ENCODE measurements around the gene DCP1A. TPM values are rescaled to one million over a fixed set of nuclear protein-coding genes. Genes with fewer than 3 reads are reported as not detected.
"Not testable (repeated sequence)": the region's sequence is repeated elsewhere in the genome, so short reads cannot be mapped to it uniquely, and the experiment has no call there.

DCP1A gene
- total RNA-seq, 1 donor from 2014 or later = 33.8 TPM

DNA sequence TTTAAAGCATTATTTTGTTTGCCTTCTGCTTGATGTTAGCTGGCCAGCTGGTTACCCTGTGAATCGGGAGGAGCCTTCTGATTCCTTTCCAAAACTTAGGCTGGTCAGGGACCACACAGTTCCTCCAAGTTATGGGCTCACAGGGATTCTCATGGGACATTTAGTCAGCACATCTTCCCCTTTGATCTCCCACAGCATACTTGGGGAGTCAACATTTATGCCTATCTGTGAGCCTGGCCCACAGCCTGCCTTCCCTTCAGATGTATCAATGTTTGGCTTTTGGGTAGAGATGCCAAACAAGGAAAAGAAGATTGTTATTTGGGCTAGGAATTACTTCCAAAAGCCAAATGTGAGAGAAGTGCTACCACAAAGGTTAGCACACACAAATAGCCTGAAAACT is 32.6 kb upstream of the DCP1A start:
- Mint-ChIP-seq H3K27ac (ENCODE audit: unreplicated experiment) (no peak overlapping the region), H3K4me1 (ENCODE audit: unreplicated experiment) (no peaks in the 10 kb centered on the region), H3K4me3 (ENCODE audit: unreplicated experiment) (no peak overlapping the region), H3K36me3 (ENCODE audit: low read depth, unreplicated experiment) (no peaks in the 10 kb centered on the region), H3K9me3 (ENCODE audit: unreplicated experiment) (no peaks in the 10 kb centered on the region), H3K27me3 (ENCODE audit: unreplicated experiment) (peaks cover 2% of the 10 kb centered on the region)
- TF ChIP-seq, protein P1, sequence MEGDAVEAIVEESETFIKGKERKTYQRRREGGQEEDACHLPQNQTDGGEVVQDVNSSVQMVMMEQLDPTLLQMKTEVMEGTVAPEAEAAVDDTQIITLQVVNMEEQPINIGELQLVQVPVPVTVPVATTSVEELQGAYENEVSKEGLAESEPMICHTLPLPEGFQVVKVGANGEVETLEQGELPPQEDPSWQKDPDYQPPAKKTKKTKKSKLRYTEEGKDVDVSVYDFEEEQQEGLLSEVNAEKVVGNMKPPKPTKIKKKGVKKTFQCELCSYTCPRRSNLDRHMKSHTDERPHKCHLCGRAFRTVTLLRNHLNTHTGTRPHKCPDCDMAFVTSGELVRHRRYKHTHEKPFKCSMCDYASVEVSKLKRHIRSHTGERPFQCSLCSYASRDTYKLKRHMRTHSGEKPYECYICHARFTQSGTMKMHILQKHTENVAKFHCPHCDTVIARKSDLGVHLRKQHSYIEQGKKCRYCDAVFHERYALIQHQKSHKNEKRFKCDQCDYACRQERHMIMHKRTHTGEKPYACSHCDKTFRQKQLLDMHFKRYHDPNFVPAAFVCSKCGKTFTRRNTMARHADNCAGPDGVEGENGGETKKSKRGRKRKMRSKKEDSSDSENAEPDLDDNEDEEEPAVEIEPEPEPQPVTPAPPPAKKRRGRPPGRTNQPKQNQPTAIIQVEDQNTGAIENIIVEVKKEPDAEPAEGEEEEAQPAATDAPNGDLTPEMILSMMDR (IDR thresholded peaks at IDR 0.05; ENCODE audit: unreplicated experiment) = no peak
- no peak for DNase-seq (ENCODE audit: low spot score)

DNA sequence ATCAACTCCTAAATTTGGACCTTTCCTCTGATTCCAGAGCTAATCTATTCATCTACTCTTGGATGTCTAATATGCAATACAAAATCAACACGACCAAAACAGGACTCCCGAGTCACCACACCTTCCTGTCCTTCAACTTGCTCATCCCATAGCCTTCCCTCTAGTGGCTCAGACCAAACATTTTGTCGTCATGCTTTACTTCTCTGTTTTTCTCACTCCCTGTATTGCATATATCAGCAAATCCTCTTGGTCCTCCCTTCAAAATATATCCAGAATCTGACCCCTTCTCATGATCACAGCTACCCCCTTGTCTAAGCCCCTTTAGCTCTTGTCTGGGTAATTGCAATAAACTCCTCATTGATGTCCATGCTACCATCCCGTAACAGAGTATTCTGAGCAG is 30.5 kb upstream of the DCP1A start:
- H3K4me3 Mint-ChIP-seq (ENCODE audit: unreplicated experiment) = no peak overlapping the region
- TF ChIP-seq, protein P1 (IDR thresholded peaks at IDR 0.05; ENCODE audit: unreplicated experiment) = no peak
- peaks cover 2% of the 10 kb centered on the region for H3K27me3 Mint-ChIP-seq (ENCODE audit: unreplicated experiment)
- H3K9me3 Mint-ChIP-seq (ENCODE audit: unreplicated experiment) = no peaks in the 10 kb centered on the region
- no peak overlapping the region for H3K27ac Mint-ChIP-seq (ENCODE audit: unreplicated experiment)
- peaks cover 2% of the 10 kb centered on the region for H3K4me1 Mint-ChIP-seq (ENCODE audit: unreplicated experiment)
- DNase-seq (ENCODE audit: low spot score) = no peak
- no peaks in the 10 kb centered on the region for H3K36me3 Mint-ChIP-seq (ENCODE audit: low read depth, unreplicated experiment)

DNA sequence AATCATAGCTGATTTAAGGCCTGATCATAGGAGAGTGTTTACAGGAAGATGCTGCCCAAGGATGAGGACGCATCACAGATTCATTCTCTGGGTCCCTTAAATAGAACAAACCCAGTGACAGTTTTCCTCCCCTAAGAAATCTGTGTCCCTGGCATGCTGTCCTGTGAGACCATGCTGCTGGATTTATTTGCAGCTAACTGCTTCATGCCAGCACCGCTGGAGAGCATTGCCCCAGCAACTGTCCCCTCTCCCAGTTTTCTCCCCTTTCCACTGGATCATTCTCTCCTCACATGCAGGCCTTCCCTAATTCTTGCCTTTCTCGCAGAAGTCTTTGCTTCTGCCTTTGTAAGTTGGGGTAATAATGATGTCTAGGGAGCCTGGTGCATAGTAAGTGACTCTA is 29.3 kb upstream of the DCP1A start:
- Mint-ChIP-seq H3K4me1 (ENCODE audit: unreplicated experiment) (peaks cover 2% of the 10 kb centered on the region), H3K36me3 (ENCODE audit: low read depth, unreplicated experiment) (no peaks in the 10 kb centered on the region), H3K27ac (ENCODE audit: unreplicated experiment) (no peak overlapping the region), H3K4me3 (ENCODE audit: unreplicated experiment) (no peak overlapping the region), H3K9me3 (ENCODE audit: unreplicated experiment) (no peaks in the 10 kb centered on the region), H3K27me3 (ENCODE audit: unreplicated experiment) (peaks cover 2% of the 10 kb centered on the region)
- DNase-seq (ENCODE audit: low spot score) = no peak
- TF ChIP-seq, protein P1 (IDR thresholded peaks at IDR 0.05; ENCODE audit: unreplicated experiment) = no peak

DNA sequence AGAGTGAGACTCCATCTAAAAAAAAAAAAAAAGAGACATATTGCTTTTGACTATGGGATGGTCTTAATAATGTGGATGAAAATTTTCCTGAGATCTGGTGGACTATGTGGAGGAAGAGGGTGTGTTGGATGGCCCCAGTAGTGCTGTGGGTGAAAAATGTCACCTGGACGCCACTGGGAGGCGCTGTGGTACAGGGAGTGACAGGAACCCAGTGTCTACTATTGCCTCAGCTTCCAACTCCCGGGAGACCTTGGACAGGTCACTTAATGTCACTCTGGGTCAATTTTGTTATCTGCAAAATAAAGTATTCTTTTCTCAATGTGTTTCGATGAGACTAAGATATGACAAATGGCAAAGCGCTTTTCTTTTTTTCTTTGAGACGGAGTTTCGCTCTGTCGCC is 27.7 kb upstream of the DCP1A start:
- no peaks in the 10 kb centered on the region for H3K9me3 Mint-ChIP-seq (ENCODE audit: unreplicated experiment)
- no peak overlapping the region for H3K4me3 Mint-ChIP-seq (ENCODE audit: unreplicated experiment)

DNA sequence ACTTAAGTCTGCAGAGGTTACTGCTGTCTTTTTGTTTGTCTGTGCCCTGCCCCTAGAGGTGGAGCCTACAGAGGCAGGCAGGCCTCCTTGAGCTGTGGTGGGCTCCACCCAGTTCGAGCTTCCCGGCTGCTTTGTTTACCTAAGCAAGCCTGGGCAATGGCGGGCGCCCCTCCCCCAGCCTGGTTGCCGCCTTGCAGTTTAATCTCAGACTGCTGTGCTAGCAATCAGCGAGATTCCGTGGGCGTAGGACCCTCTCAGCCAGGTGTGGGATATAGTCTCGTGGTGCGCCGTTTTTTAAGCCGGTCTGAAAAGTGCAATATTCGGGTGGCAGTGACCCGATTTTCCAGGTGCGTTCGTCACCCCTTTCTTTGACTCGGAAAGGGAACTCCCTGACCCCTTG is 23.4 kb upstream of the DCP1A start:
- H3K9me3 Mint-ChIP-seq (ENCODE audit: unreplicated experiment); DNase-seq (ENCODE audit: low spot score); H3K27ac Mint-ChIP-seq (ENCODE audit: unreplicated experiment); H3K27me3 Mint-ChIP-seq (ENCODE audit: unreplicated experiment); H3K36me3 Mint-ChIP-seq (ENCODE audit: low read depth, unreplicated experiment); H3K4me3 Mint-ChIP-seq (ENCODE audit: unreplicated experiment); H3K4me1 Mint-ChIP-seq (ENCODE audit: unreplicated experiment): not testable (repeated sequence)

More for the DNA sequence above, 27.7 kb upstream of the DCP1A start:
- Mint-ChIP-seq H3K36me3 (ENCODE audit: low read depth, unreplicated experiment) (peaks cover 5% of the 10 kb centered on the region), H3K4me1 (ENCODE audit: unreplicated experiment) (peaks cover 2% of the 10 kb centered on the region), H3K27ac (ENCODE audit: unreplicated experiment) (no peak overlapping the region), H3K27me3 (ENCODE audit: unreplicated experiment) (peaks cover 2% of the 10 kb centered on the region)
- DNase-seq (ENCODE audit: low spot score) = peak; percentile 82
- TF ChIP-seq, protein P1 (IDR thresholded peaks at IDR 0.05; ENCODE audit: unreplicated experiment) = peak; percentile 73

DNA sequence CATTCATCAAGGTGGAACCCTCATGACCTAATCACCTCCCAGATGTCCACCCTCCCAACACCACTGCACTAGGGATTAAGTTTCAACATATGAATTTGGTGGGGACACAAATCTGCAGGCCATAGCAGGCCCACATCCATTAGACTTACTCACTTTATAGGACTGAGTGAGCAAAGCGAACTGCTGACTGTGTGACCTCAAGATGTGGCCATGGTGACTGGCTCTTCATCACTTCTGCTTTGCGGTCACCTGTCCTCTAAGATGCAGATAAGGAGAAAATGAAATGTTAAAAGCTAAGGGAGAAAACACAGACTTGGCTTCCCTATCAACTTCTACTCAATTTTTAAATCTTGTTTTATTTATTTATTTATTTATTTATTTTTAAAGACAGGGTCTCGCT is 14.5 kb upstream of the DCP1A start:
- DNase-seq (ENCODE audit: low spot score) = no peak
- peaks cover 21% of the 10 kb centered on the region for H3K4me1 Mint-ChIP-seq (ENCODE audit: unreplicated experiment)
- TF ChIP-seq, protein P1 (IDR thresholded peaks at IDR 0.05; ENCODE audit: unreplicated experiment) = no peak
- no peaks in the 10 kb centered on the region for H3K9me3 Mint-ChIP-seq (ENCODE audit: unreplicated experiment)
- no peak overlapping the region for H3K4me3 Mint-ChIP-seq (ENCODE audit: unreplicated experiment)
- no peaks in the 10 kb centered on the region for H3K36me3 Mint-ChIP-seq (ENCODE audit: low read depth, unreplicated experiment)
- no peaks in the 10 kb centered on the region for H3K27me3 Mint-ChIP-seq (ENCODE audit: unreplicated experiment)
- no peak overlapping the region for H3K27ac Mint-ChIP-seq (ENCODE audit: unreplicated experiment)

All from endothelial cell (in vitro differentiated cells).